HG03558 (cell line): Measurements from ENCODE around the gene AKR7A3.
"Not testable (repeated sequence)": the region's sequence is repeated elsewhere in the genome, so short reads cannot be mapped to it uniquely, and the experiment has no call there.

Source experiments
- ATAC-seq: cut with Tn5 transposase; IDR thresholded peaks from one replicate; pipeline ENCODE4 v1.9.1; 2021; ENCODE audit warnings: moderate number of reproducible peaks; ENCODE audit not compliant: unreplicated experiment; ENCODE audit errors: extremely low read depth

The AKR7A3 gene

DNA sequence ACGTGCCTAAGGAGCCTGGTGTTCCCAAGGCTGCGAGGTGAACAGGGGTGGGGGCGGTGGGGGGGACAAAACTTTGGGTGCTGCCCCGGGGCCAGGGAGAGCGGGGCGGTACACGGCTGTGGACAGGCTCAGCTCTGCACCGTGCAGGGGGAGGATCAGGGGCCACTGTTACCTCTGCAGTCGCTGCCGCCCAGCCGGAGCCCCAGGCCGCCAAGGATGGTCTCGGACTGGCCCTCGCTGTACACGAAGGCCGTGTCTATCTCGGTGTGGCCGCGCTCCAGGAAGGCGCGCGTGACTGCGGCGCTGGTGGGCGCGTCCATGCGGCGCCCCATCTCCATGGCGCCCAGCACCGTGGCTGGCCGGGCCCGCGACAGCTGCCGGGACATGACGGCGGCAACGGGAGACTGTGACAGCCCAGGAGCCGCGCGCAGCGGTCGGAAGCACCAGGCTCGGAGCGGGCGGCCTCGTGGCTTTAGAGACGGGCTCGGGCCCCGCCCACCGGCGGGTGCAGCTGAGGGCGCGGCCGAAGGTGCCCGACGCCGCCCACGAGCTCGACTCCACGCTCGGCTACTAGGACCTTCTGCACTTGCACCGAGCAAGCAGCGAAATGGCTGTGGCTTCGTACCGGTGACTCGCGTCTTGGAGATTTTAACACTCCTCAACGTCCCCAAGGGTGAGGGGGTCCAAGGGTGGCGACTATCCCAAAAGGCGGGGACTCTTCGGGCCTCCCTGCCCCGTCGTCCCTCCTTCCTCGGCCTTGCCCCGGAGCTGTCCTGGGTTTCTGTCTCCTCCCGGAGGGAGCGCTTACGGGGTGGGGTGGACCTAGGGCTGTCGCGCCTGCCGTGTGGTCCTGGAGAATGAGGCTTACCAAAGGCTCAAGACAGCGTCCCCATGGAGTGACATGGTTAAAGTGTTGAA lies at the start of gene AKR7A3:
AKR7A3 (minus strand) TSS at position 447 of the 918 bp plus-strand sequence; CDS start at position 386, 61 bp downstream.
- not testable (repeated sequence) for ATAC-seq

DNA sequence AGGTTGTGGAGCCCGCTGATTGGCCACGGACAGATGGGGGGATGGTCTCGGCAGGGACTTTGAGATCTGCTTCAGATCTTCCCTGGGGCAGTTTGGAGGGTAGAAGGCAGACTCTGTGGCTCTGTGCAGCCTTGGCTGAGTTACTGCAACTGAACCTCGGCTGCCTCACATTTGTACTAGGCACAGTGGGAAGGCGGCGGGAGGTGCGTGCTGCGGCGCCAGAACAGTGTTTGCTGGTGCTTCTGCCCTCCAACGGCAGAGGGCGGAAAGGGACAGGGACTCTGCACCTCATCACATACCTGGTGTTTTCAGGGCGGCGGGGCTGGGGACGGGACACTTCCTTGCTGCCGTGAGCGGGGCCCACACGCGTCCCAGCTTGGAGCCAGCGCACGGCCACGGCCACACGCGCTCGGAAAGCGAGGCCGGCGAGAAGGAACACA lies 49.8 kb upstream of the AKR7A3 start:
- ATAC-seq = no peak

DNA sequence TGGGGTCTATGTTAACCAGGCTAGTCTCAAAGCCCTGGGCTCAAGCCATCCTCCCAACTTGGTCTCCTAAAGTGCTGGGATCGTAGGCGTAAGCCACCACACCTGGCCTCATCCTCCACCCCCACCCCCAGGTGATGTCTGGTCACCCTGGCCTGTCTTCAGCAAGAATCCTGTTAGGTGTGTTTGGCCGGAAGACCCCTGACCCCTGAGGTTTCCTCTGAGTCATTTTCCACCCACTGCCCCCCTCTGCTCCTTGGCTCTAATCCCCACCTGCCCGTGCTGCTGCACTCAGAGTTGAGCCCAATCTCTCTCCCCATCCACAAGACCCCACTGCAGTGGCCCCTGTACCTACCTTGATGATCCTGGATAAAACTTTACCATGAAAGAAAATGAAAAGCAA lies 48.7 kb upstream of the AKR7A3 start:
- no peak for ATAC-seq

DNA sequence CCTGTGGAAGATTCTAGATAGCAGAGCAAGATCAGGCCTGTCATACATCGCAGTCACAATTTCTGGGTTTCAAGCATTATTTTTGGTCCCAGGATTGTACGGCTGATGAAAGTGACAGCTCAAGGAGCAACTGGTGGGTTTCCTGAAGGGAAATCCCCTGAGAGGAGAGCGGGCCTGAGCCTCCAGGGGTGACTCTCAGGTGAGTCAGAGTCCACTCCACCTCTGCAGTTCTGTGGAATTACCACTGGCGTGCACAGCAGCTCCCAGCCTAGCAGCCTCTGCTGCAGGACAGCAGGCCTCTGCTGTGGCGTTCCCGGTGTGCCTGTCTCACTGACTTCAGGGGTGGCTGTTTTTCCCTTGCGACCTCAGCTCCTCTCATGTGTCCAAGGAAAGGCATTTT lies 48.0 kb upstream of the AKR7A3 start:
- ATAC-seq = no peak

DNA sequence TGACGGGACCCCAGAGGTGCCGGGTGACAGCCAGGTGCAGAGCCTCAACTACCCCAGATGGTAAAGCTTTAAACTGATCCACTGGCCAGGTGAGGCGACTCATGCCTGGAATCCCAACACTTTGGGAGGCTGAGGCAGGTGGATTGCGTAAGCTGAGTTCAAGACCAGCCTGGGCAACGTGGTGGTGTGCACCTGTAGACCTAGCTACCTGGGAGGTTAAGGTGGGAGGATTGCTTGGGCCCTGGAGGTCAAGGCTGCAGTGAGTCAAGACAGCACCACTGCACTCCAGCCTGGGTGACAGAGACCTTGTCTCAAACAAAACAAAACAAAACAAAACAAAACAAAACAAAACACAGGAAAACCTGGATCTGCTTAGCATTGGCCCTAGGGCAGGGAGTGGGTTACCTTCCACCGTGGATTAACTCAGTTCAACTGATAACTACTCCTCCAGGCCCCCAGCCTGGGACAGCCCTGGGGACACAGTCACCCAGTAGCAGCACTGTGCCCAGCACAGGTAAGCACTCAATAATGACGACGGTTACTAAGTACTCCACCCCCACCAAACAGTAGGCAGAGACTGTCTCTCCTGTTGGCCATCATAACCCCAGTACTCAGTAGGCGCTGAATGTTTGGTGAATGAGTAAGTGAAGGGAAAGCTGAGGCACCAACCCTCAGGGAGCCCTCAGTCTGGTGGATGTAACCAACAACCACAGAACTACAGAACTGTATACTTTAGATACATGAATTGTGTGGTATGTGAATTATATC lies 45.2 kb upstream of the AKR7A3 start:
- no peak for ATAC-seq

DNA sequence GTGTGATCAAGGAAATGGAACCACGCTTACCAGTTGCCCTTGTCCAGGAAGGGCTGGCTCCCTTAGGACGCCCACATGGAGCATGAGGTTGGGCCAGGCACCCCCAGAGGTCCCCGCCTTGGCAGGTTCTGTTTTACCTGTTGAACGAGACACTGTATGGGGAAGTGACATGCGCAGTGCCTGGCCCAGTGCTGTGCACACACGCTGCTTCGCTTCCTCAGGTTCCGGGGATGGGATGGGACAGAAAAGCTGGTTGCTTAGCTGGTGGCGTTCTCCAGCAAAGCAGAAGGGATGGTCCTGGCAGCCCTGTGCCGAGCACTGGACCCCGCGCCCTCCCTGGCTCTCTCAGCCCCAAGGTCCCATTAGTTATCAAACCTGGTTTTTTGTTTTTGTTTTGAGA lies 44.3 kb upstream of the AKR7A3 start:
- no peak for ATAC-seq

DNA sequence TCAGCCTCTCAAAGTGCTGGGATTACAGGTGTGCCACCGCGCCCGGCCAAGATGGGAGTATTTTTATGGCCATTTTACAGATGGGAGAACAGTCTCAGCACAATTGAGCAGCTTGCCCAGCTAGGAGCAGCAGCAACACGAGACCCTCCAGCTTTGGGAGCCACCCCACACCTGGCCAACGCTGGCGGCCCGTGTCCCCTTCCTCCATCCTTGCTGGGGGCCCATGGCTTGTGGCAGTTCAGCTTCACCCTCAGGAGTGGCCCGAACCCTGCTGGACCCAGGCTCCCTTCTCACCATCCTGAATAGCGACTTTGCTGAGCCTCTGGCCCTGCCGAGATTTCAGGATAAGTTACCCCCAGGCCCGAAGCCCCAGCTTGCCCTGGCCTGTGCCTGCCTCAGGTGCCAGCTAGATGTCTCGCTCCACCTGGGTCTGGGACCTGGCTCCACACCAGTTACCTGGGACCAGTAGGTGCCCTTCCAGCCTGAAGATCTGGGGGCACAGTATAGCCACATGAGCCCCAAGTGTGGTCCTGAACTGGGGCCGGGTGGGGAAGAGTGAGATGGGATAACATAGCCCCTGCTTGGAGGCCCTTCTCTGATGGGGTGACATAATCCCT lies 42.8 kb upstream of the AKR7A3 start:
- no peak for ATAC-seq

DNA sequence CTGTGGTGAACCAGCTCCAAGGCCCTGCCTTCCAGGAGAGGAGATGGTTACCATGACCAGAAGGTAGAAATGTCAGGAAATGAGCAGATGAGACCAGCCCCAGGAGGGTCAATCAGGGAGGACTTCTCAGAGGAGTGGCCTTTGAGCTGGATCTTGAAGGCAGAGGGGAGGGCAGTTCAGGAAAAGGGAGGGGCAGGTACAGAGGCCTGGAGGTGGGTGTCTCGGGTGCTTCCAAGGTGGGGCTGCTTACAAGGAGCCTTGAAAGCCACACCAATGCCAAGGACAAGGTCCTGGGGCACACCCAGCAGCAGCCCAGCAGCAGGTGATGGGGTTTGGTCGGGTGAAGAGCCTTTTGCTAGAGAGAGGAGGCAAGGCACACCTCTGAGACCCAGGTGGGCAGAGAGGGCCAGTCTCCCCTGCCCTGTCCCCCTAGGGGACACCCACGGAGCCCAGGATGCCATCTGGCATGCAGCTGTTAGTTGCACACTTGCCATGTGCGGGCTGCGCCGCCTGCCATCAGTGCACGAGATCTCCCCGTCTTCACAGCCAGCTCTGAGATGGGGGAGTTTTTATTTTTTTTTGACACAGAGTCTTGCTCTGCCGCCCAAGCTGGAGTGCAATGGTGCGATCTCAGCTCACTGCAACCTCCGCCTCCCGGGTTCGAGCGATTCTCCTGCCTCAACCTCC lies 42.0 kb upstream of the AKR7A3 start:
- no peak for ATAC-seq

DNA sequence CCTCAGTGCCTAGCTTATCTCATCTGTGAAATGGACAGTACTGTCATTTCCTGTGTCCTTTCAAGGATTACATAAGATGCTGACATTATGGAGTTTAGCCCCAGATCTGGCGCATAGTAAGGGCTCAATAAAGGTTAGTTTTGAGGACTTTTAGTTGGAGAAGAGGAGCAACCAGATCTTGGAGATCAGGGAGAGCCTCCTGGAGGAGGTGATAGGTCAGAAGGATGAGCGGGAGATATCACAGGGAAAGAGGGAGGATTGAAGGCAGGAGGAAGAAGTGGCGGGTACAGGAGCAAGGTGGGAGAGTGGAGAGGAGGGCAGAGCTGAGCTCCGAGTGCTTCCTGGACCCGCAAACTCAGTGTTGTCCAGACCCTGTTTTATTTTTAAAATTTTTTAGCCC lies 41.0 kb upstream of the AKR7A3 start:
- no peak for ATAC-seq

DNA sequence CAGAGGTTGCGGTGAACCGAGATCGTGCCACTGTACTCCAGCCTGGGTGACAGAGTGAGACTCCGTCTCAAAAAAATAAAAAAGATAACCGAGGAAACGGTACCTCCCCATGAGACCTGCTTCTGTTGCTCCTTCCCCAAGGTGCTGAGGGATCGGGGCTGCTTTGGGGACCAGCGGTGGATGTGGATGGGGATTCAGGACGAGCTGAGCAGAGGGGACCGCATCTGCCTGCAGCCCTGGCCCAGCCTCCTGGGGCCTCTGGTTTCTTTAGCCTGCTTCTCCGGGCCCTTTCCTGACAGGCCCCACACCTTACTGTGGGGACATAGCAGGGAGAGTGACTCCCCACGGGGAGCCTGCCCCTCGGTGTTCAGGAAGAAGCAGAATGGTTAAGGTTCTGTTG lies 40.6 kb upstream of the AKR7A3 start:
- no peak for ATAC-seq

DNA sequence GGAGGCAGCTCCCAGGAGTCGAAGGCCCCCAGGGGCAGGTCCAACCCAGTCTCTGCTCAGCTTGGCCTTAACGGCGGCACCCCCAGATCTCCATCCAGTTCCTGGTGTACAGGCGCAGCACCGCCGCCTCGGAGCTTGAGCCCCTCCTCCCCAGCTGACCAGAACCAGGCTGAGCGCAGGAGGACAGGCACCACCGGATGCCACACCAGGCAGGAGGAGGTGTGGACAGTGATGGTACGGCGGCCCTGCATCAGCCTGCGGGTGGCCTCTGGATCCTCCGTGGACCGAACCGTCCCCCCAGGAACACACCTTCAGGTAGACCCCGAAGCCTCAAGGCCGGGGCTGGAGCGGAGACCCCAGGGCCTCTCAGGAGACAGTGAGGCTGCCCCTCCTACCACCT lies 39.9 kb upstream of the AKR7A3 start:
- no peak for ATAC-seq

DNA sequence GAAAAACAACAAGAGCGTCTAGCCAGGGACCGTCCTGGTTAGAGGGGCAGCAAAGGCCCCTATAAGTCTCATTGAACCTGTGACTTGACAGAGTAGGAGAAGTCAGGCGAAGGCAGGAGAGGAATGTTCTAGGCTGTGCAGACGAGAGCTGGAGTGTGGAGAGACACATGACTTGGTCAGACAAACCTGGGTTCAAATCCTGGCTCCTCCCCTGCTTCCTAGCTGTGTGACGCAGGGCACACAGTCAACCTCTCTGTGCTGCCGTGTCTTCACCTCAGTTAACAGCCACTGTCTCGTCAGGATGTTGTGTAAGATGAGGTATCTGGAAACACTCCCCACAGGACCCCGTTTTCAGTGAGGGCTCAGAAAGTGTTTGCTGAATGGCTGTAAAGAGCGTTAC lies 39.2 kb upstream of the AKR7A3 start:
- ATAC-seq = no peak

DNA sequence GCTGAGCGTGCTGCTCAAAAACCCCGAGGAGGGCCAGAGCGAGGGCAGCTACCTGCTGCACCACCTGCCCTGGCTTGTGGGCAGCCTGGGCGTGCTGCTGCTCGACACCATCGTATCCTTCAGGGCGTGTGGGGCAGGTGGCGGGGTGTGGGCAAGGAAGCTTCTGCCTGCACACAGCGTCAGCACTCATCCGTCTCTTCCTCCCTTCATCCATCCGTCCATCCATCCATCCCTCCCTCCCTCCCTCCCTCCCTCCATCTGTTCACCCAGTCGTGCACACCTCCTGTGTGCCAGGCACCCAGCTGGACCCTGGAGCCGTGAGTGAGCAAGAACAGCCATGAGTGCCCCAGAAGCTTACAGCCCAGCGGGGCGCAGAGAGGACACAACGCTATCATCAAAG lies 38.7 kb upstream of the AKR7A3 start:
- no peak for ATAC-seq

DNA sequence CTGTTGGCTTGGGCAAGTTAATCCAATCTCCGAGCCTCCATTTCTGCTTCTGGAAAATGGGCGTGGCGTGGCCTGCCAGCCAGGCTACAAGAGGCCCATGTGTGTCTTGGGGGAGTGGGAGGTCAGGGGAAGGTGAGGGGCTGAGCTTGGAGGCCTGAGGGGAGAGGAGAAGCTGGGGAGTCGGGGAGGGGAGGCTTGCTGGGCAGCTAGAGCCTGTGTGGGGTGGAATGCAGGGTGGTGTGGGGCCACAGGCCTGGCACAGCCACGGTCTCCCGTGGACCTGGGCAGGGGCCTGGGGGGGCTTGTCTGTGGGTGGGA lies 38.1 kb upstream of the AKR7A3 start:
- no peak for ATAC-seq

DNA sequence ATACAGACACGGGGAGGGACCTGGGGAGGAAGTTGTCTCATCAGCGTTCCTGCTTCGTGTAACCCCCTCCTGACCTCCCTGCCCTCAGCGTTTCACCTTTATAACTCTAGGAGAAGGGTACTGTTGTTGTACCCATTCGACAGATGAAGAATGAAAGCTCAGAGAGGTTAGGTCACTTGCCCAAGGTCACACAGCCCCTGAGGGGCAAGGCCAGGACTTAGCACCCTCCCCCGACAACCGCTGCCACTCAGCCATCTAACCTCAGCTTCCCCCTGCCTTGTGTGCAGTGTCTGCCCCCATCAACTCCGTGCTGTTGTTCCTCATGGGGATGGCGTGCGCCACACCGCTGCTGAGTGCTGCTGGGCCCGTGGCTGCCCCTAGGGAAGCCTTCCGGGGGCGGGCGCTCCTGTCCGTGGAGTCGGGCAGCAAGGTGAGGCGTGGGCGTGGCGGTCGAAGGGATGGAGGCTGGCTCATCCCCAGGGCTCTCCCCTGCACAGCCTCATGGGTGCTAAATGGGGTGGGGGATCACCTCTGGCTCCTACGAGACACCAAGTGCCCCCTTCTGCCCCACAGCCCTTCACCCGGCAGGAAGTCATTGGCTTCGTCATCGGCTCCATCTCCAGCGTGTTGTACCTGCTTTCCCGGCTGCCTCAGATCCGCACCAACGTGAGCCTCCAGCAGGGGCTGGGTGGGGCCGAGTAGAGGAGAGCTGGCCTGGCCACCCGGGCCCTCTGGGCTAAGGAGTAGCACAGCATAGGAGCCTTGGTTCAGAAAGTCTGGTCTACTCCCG lies 37.6 kb upstream of the AKR7A3 start:
- no peak for ATAC-seq

DNA sequence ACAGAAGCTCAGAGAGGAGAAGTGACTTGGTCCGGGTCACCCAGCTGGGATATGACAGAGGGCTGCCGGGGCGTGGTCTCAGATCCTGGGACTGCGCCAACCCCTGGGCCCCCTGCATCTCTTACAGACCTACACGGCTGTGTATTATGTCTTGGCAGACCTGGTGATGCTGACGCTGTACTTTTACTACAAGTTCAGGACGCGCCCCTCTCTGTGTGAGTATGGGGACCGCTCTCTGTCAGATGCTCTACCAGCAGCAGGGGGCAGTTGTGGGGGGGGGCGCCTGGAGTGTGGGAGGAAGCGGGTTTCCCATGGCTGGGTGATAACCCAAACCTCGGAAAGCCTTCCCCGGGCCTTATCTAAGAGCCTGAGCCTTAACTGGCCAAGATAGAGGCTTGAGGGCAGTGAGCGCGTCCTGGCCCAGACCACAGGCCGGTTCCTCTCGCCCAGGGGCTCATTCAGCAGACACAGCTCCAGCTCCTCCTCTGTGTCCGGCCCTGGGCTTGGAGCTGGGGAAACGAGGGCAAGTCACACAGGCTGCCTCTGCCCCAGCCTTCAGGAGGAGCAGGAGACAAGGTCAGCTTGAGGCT lies 36.9 kb upstream of the AKR7A3 start:
- no peak for ATAC-seq

DNA sequence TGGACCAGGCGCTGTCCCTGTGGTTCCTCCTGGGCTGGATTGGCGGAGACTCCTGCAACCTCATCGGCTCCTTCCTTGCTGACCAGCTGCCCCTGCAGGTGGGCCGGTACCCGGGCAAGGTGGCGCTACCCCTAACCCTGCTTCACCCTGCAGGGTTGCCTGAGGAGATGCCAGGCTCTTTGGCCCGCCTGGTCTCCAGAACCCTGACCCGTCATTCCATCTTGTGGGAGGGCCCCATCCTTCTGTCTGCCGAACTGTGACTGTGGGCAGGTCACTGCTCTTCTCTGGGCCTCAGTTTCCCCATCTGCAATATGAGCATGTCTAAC lies 36.1 kb upstream of the AKR7A3 start:
- no peak for ATAC-seq

DNA sequence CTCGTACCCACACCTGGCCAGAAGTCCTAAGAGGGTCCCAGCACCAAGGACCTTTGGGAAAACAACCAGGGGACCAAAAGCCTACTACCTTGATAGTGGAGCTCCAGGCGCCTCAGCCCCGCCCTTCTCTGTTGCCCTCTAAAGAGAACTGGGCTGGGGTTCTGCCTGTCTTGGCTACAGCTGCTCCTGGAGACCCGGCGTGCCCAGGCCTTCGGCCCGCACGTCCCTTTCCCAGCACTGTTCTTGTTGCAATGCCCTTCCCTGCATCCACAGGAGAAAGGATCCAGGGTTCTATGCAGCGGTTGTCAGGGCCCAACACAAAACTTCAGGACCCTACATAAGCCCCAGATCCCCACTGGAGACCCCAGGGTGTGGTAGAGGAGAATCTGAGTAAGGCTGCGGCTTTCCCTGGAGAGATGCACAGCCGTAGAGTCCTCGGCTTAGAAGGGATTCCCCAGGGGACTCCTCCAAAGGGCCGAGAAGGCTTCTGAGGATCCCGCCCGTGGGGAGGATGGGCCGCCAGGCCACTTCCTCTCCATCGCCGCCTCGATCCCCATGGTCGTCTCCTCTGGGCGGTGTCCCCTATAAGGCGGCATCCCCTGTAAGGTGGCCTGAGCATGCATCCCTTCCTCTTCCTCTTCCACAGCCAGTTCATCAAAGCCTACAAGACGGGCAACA lies 35.6 kb upstream of the AKR7A3 start:
- no peak for ATAC-seq

DNA sequence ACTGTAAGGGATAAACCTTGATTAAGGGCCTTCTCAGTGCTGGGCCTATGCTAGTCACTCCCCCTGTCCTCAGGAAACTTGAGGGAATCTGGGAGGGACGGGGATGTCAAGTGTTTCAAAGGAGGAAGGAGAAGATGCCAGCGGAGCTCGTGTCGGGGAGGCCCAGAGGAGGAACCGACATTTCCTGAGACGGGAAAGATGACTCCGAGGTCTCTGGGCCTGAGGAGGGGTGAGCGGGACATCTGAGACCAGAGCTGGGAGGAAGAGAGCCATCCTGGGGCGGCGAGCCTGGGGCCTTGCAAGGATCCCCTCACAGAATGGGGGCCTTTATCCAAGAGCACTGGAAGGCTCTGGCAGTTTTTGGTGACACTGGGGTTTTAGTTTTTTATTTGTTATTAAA lies 33.9 kb upstream of the AKR7A3 start:
- no peak for ATAC-seq
